ENCODE results near the gene LIG1.

The LIG1 gene

GRCh38 chr19:48069435-48069834 lies 100.7 kb downstream of the LIG1 start:
- no peak for DNase-seq

All from right hindlimb (tissue), 1 donor.